Measurements from ENCODE around the gene ZNF331.

ZNF331 gene

DNA sequence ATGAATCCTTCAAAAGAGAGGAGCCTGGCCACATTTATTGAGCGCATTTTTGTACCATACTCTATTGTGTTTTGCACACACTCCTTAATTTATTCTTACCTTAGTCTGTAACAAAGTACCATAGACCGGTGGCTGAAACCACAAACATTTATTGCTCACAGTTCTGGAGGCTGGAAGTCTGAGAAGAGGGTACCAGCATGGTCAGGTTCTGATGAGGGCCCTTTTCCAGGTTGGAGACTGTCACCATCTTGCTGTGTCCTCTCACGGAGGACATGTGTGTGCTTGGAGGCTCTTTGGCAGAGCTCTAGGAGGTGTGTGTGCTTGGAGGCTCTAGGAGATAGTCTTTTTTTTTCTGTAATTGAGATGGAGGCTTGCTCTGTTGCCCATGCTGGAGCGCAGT lies 2.1 kb downstream of the ZNF331 start:
- no peak for DNase-seq (ENCODE audit: low spot score in 2 of 2)
- no peak overlapping the region for H3K4me3 Mint-ChIP-seq
- ATAC-seq = no peak
- peaks cover 2% of the 10 kb centered on the region for H3K9me3 Mint-ChIP-seq
- H3K36me3 Mint-ChIP-seq = peaks cover 68% of the 10 kb centered on the region
- H3K4me1 Mint-ChIP-seq = peaks cover 18% of the 10 kb centered on the region
- H3K27ac Mint-ChIP-seq = no peak overlapping the region

DNA sequence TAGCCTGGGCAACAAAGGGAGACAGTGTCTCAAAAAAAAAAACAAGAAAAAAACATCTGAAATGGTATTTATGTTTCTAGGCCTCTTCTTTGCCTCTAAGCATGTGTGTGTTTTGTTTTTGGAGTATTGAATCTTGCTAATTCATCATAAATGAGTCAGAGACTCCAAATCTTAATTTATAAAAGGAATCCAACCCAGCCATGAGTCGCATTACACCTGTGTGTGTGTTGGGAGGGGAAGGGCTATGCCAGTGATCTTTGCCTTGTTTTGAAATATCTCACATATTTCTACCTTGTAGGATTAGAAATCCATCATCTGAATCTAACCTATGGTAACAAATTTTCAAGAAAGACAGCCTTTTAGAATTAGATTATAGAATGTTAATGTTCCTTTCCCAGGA lies 4.0 kb downstream of the ZNF331 start:
- no peak overlapping the region for H3K27ac Mint-ChIP-seq
- H3K36me3 Mint-ChIP-seq = peaks cover 87% of the 10 kb centered on the region
- DNase-seq (ENCODE audit: low spot score in 2 of 2) (no peak), ATAC-seq (no peak)
- H3K4me1 Mint-ChIP-seq = peaks cover 18% of the 10 kb centered on the region
- H3K9me3 Mint-ChIP-seq = peaks cover 2% of the 10 kb centered on the region
- H3K4me3 Mint-ChIP-seq = no peak overlapping the region

DNA sequence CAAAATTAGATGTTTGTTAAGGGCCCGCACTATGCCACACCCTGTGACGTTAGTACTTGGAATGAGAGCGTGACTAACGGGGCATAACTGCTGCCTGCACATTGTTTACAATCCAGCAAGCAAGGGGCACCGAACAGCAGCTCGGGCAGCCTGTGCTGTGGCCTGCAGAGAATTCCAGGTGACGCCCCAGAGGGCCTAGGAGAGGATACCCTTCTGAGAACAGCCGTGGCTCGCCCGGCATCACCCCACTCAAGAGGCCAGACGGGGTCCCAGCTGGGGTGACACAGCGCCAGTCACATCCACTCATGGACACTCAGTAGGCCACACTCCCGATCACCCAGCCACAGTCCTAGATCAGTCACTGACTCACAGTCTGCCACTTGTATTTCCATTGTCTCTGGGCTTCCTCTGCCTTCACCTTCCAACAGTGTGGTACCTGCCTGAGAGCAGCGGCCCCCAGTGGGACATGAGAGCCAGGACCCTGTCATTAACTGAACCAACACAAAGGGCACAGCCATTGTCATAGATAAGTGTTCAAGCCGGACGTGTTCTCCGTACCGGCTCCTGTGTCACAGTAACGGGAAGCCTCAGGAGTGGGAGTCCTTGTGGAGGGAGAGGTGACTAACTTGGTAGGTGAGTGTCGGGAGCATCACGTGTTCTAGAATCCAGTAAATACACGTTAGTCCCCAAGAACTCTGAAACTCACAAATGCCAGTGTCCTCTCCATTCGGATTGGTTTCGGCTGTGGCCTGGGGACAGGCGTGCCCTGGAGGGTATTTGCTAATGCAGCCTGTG lies 7.5 kb downstream of the ZNF331 start:
- Mint-ChIP-seq H3K27ac (no peak overlapping the region), H3K36me3 (peaks cover 72% of the 10 kb centered on the region), H3K4me3 (no peak overlapping the region), H3K4me1 (peaks cover 5% of the 10 kb centered on the region), H3K9me3 (peaks cover 7% of the 10 kb centered on the region)
- DNase-seq (ENCODE audit: low spot score in 2 of 2) (no peak), ATAC-seq (no peak)

DNA sequence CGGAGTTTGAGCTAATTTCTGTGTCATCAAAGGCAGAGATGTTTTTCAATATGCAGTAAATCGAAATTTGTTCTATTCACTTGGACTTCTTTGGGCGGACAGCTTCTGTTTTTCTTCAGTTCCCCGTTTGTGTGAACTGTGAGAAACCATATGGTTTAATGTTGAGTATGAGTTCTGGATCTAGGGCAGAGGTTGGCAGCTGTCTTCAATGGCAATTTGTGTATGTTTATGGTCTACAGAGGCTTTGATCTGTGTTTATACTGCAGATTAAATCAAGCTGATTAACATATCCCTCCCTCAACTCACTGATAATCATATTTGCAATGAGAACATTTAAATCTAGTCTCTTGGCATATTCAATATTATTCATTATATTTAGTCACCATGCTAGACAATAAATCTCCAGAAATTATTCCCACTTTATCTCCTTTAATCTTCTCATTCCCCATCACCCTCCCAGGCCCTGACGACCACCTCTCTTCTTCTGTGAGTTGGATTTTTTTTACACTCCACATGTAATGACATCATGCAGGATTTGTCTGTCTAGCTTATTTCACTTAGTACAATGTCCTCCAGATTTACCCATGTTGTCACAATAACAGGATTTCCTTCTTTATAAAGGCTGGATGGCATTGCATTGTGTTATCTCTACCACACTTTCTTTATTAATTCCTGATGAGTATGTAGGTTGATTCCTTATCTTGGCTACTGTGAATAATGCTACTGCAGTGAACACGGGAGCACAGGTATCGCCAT lies 9.0 kb downstream of the ZNF331 start:
- Mint-ChIP-seq H3K27ac (no peak overlapping the region), H3K36me3 (peaks cover 73% of the 10 kb centered on the region), H3K4me3 (no peak overlapping the region), H3K9me3 (peaks cover 4% of the 10 kb centered on the region), H3K4me1 (no peaks in the 10 kb centered on the region)
- no peak for DNase-seq (ENCODE audit: low spot score in 2 of 2)
- no peak for ATAC-seq

DNA sequence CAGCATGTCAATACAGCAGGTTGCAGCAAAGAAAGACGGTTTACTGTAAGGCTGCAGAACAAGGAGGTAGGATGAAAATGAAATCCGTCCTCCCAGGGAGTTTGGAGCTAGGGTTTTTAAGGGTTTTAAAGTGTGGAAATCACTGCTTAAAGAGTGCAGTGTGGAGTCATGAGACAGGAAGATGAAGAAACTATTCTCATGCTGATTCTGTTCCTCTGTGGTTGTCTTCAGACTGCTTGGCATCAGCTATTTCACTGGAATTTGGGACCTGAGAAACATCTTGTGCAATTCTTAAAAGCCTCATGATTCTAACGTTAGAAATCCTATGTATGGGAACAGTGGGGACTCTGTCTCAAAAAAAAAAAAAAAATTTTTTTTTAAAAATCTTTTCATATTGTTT lies 11.4 kb downstream of the ZNF331 start:
- Mint-ChIP-seq H3K4me1 (peaks cover 7% of the 10 kb centered on the region), H3K9me3 (peaks cover 4% of the 10 kb centered on the region), H3K36me3 (peaks cover 65% of the 10 kb centered on the region), H3K4me3 (no peak overlapping the region), H3K27ac (no peak overlapping the region)
- DNase-seq (ENCODE audit: low spot score in 2 of 2) (no peak), ATAC-seq (no peak)

DNA sequence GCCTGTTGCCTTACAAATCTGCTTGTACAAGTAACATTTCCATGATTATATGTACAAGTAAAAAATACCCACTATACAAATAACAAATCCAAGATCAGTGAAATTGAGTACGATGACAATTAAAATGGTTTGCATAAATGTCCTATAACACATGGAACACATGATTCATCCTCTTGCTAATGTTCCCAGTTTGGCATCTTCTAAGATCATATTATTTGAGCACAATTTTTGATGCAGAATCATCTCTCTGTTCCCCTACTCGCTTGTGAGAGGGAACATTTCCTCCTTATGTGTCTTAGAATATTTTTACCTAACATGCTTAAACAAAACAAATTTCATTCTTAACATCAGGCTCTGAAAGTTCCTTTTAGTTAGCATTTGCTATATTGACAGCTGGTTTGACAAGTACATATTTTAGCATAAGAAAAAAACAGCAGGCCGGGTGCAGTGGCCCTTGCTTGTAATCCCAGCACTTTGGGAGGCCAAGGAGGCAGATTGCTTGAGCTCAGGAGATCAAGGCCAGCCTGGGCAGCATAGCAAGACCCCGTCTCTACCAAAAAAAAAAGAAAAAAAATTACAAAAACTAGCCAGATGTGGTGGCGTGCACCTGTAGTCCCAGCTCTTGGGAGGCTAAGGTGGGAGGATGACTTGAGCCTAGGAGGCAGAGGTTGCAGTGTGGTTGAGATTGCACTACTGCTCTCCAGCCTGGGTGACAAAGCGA lies 14.2 kb downstream of the ZNF331 start:
- H3K4me1 Mint-ChIP-seq = peaks cover 15% of the 10 kb centered on the region
- DNase-seq (ENCODE audit: low spot score in 2 of 2) (no peak), ATAC-seq (no peak)
- H3K36me3 Mint-ChIP-seq = peaks cover 65% of the 10 kb centered on the region
- no peak overlapping the region for H3K4me3 Mint-ChIP-seq
- H3K9me3 Mint-ChIP-seq = peaks cover 4% of the 10 kb centered on the region
- H3K27ac Mint-ChIP-seq = no peak overlapping the region

DNA sequence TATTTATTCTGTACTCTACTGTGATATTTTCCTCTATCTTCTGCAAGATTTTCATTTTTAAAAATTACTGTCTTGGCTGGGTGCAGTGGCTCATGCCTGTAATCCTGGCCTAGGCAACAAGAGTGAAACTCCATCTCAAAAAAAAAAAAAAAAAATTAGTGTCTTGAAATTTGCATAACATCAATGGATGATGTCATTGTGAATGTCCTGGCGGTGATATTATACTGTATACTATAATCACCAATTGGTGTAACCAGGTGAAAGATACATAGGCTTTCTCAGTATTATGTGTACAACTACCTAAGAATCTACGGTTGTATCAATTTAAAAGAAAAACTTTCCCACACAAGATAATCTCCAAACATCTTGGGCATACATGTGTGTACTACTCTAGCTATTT lies 15.2 kb downstream of the ZNF331 start:
- DNase-seq (ENCODE audit: low spot score in 2 of 2) = no peak
- ATAC-seq = peak; percentile 34
- peaks cover 15% of the 10 kb centered on the region for H3K4me1 Mint-ChIP-seq
- H3K36me3 Mint-ChIP-seq = peaks cover 72% of the 10 kb centered on the region
- peak overlapping the region; percentile 98 for H3K4me3 Mint-ChIP-seq
- H3K27ac Mint-ChIP-seq = peak overlapping the region; percentile 98
- peaks cover 4% of the 10 kb centered on the region for H3K9me3 Mint-ChIP-seq

DNA sequence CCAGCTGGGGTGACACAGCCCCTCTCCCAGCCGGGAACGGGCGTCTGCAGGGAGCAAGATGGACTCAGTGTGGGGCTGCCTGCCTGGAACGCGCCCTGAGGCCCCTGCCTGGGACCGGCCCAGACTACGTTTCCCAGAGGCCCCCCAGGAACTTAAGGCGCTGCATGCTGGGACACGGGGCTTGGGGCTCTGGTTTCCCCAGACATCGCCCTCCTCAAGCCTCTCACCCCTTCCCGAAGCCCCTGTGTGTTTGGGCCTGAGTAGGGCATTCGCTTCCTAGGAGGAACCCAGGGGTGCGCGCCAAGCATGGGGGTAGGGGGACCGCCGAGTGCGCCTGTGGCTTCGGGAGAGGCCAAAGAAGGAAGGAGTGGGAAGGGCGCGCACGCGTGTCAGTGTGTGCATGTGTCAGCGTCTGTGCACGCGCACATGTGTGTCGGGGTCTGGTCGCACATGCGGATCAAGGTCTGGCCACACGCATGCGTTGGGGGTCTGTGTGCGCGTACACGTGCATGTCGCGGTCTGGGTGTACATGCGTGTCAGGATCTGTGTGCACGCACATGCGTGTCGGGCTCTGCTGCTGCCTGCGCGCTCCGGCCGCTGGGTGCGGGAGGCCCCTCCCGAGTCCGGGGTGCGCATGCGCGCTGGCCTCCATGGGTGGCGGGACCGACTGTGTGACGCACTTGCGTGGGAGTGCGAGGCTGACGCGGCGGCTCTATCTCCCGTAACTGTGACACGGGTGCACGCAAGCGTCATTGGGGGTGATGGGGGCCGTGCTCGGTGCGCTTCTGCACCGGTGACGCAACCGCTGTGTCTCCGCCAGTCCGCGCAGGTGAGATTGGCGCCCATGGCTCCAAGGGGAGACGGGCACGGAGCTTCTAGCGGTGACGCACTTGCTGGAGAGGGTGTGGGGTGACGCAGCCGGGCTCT lies 16.2 kb downstream of the ZNF331 start:
- peak overlapping the region; percentile 98 for H3K27ac Mint-ChIP-seq

DNA sequence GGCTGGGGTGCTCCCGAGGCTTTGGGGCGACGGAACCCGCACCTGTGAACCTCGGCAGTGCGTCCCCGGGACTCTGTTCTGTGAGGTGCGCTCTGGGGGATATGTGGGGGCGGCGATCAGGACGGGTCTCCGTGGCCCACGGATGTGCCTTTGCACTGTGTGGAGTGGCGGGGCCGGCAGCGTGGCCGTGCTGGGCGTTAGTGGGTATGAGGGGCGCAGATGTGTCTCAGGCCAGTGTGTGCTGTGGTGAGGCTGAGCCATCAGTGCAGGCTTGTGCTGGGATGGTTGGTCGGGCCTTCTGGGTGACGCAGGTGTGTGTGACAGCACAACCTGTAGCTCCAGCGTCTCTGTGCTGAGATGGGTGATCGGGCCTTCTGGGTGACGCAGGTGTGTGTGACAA lies 16.9 kb downstream of the ZNF331 start:
- H3K36me3 Mint-ChIP-seq = peaks cover 87% of the 10 kb centered on the region
- DNase-seq (ENCODE audit: low spot score in 2 of 2) (no peak), ATAC-seq (peak; percentile 31)
- peak overlapping the region; percentile 98 for H3K27ac Mint-ChIP-seq
- peak overlapping the region; percentile 98 for H3K4me3 Mint-ChIP-seq
- H3K4me1 Mint-ChIP-seq = peaks cover 17% of the 10 kb centered on the region
- H3K9me3 Mint-ChIP-seq = peaks cover 2% of the 10 kb centered on the region

More for the DNA sequence above, 16.2 kb downstream of the ZNF331 start:
- DNase-seq (ENCODE audit: low spot score in 2 of 2) (peak; percentile 82 to 90), ATAC-seq (peak; percentile 92)
- H3K4me3 Mint-ChIP-seq = peak overlapping the region; percentile 98
- peaks cover 15% of the 10 kb centered on the region for H3K4me1 Mint-ChIP-seq
- peaks cover 82% of the 10 kb centered on the region for H3K36me3 Mint-ChIP-seq
- peaks cover 4% of the 10 kb centered on the region for H3K9me3 Mint-ChIP-seq

DNA sequence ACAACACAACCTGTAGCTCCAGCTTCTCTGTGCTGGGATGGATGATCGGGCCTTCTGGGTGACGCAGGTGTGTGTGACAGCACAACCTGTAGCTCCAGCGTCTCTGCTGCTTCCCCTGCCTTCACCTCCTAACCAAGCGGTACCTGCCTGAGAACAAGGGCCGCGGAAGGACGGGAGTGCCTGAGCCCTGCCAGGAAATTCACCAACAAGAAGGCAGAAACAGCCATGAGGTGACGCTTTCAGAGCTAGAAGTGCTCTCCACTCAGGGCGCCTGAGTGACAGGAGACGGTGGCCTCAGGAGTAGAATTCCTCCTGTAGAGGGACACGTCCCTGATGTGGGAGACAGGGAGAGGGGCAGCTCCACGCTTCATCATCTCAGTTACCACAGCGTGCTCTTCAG lies 17.4 kb downstream of the ZNF331 start:
- H3K27ac Mint-ChIP-seq = no peak overlapping the region
- peak overlapping the region; percentile 98 for H3K4me3 Mint-ChIP-seq
- no peak for ATAC-seq
- H3K9me3 Mint-ChIP-seq = no peaks in the 10 kb centered on the region
- H3K36me3 Mint-ChIP-seq = peaks cover 87% of the 10 kb centered on the region
- no peak for DNase-seq (ENCODE audit: low spot score in 2 of 2)
- H3K4me1 Mint-ChIP-seq = peaks cover 20% of the 10 kb centered on the region

DNA sequence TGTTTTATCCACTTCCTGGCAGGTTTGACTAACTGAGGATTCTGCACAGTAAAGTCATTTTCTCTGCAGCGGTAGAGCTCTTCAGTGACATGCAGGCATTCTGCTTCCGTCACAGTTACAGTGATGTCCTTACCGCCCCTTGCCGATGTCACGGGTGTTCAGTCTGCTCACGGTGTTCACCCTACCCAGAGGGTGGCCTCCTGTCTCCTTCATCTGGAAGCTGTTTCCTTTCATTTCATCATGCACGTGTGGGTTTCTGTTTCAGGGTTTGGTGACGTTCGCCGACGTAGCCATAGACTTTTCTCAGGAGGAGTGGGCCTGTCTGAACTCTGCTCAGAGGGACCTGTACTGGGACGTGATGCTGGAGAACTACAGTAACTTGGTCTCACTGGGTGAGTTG lies 33.4 kb downstream of the ZNF331 start:
- H3K27ac Mint-ChIP-seq = no peak overlapping the region

DNA sequence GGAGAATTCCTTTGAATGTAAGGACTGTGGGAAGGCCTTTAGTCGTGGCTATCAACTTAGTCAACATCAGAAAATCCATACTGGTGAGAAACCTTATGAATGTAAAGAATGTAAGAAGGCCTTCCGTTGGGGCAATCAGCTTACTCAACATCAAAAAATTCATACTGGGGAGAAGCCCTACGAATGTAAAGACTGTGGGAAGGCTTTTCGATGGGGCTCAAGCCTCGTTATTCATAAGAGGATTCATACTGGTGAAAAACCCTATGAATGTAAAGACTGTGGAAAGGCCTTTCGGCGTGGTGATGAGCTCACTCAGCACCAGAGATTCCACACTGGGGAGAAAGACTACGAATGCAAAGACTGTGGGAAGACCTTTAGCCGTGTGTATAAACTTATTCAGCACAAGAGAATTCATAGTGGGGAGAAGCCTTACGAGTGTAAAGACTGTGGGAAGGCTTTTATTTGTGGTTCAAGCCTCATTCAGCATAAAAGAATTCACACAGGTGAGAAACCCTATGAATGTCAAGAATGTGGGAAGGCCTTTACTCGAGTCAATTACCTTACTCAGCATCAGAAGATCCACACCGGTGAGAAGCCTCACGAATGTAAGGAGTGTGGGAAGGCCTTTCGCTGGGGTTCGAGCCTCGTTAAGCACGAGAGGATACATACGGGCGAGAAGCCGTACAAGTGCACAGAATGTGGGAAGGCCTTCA lies 39.2 kb downstream of the ZNF331 start:
- H3K4me1 Mint-ChIP-seq = no peaks in the 10 kb centered on the region
- H3K9me3 Mint-ChIP-seq = peaks cover 29% of the 10 kb centered on the region
- DNase-seq (ENCODE audit: low spot score in 2 of 2) = no peak
- no peak overlapping the region for H3K4me3 Mint-ChIP-seq
- peaks cover 85% of the 10 kb centered on the region for H3K36me3 Mint-ChIP-seq
- ATAC-seq = no peak
- no peak overlapping the region for H3K27ac Mint-ChIP-seq

More for the DNA sequence above, 33.4 kb downstream of the ZNF331 start:
- ATAC-seq (no peak), DNase-seq (ENCODE audit: low spot score in 2 of 2) (no peak)
- no peaks in the 10 kb centered on the region for H3K4me1 Mint-ChIP-seq
- peaks cover 20% of the 10 kb centered on the region for H3K9me3 Mint-ChIP-seq
- peaks cover 98% of the 10 kb centered on the region for H3K36me3 Mint-ChIP-seq
- no peak overlapping the region for H3K4me3 Mint-ChIP-seq

DNA sequence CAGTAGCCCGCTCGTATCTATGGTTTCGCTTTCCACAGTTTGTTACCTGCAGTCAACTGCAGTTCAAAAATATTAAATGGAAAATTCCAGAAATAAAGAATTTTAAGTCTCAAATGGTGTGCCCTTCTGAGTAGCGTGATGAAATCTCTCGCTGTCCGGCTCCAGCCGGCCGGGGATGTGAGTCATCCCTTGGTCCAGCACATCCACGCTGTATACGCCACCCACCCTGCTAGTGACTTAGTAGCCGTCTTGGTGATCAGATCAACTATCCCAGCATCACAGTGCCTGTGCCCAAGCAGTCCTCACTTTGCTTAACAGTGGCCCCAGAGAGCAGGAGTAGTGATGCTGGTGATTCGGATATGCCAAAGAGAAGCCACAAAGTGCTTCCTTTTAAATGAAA lies 40.0 kb downstream of the ZNF331 start:
- ATAC-seq (no peak), DNase-seq (ENCODE audit: low spot score in 2 of 2) (no peak)
- Mint-ChIP-seq H3K4me1 (no peaks in the 10 kb centered on the region), H3K4me3 (no peak overlapping the region), H3K36me3 (peaks cover 77% of the 10 kb centered on the region), H3K27ac (no peak overlapping the region), H3K9me3 (peaks cover 29% of the 10 kb centered on the region)

DNA sequence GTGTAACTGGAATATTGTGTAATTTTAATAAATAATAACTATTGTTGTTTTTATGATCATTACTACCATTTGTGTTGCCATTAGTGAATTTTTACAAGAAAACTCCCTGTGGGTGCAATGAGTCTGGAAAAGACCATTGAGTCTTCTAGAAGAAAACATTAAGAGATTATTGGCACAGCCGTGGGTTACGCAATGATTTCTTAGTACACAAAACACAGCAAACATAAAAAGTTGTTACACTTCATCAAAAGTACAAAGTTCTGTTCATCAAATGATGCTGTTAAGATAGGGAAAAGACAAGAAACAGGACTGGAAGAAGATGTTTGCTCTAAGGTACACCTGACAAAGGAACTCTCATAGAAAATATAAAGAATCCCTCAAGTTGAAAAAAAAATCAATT lies 41.6 kb downstream of the ZNF331 start:
- no peak overlapping the region for H3K27ac Mint-ChIP-seq
- peaks cover 29% of the 10 kb centered on the region for H3K9me3 Mint-ChIP-seq

More for the DNA sequence above, 41.6 kb downstream of the ZNF331 start:
- Mint-ChIP-seq H3K36me3 (peaks cover 61% of the 10 kb centered on the region), H3K4me3 (no peak overlapping the region), H3K4me1 (no peaks in the 10 kb centered on the region)
- no peak for ATAC-seq
- no peak for DNase-seq (ENCODE audit: low spot score in 2 of 2)

Data from stimulated activated effector memory CD8-positive, alpha-beta T cell treated with anti-CD3 and anti-CD28 coated beads, Interleukin-12 subunit alpha, Interleukin-12 subunit beta, amount 100 ng/mL, for 72 hours (primary cell).